C4-2B (cell line): Measurements from ENCODE around the gene ZBTB11.

Experiments used
- ZFX ChIP-seq: fragments of 450-650 bp; IDR thresholded peaks from 2 replicates; pipeline ENCODE4 v1.6.1; 2017
- TF ChIP-seq, protein P1 (sequence below): fragments of 450-650 bp; conservative IDR thresholded peaks from 2 replicates; pipeline ENCODE4 v1.5.1; 2017; ENCODE audit warnings: mild to moderate bottlenecking

DNA sequence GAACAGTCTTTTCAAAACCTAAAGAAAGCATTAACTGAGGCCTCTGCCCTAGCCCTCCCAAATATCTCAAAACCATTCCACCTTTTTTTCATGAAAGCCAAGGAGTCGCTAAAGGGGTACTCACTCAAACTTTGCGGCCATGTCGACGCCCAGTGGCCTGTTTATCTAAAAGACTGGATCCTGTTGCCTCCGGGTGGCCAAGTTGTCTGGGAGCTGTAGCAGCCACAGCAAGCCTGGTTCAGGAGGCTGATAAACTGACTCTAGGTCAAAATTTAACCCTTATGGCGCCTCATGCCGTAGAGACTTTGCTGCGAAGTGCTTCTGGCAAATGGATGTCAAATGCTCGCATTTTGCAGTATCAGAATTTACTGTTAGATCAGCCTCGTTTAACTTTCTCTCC, 39.5 kb downstream of the ZBTB11 start:
- TF ChIP-seq, protein P1, sequence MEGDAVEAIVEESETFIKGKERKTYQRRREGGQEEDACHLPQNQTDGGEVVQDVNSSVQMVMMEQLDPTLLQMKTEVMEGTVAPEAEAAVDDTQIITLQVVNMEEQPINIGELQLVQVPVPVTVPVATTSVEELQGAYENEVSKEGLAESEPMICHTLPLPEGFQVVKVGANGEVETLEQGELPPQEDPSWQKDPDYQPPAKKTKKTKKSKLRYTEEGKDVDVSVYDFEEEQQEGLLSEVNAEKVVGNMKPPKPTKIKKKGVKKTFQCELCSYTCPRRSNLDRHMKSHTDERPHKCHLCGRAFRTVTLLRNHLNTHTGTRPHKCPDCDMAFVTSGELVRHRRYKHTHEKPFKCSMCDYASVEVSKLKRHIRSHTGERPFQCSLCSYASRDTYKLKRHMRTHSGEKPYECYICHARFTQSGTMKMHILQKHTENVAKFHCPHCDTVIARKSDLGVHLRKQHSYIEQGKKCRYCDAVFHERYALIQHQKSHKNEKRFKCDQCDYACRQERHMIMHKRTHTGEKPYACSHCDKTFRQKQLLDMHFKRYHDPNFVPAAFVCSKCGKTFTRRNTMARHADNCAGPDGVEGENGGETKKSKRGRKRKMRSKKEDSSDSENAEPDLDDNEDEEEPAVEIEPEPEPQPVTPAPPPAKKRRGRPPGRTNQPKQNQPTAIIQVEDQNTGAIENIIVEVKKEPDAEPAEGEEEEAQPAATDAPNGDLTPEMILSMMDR: no peak
- no peak for TF ChIP-seq ZFX
